Activated CD4-positive, alpha-beta memory T cell treated with anti-CD3 and anti-CD28 coated beads for 36 hours (primary cell): ENCODE measurements around the gene ZMAT3. TPM values are rescaled to one million over a fixed set of nuclear protein-coding genes. Genes with fewer than 3 reads are reported as not detected.

Source experiments
- CTCF ChIA-PET: fragments of 350-600 bp; sonication (Branson Sonifier 250); formaldehyde crosslinking; loops from one replicate; lab custom pipeline; 2021; ENCODE audit warnings: antibody characterized with exemption, inconsistent platforms; lab: Charles Lee
- POLR2A ChIA-PET: fragments of 350-600 bp; sonication (Branson Sonifier 250); formaldehyde crosslinking; loops from one replicate; lab custom pipeline; 2021; ENCODE audit warnings: antibody characterized with exemption; lab: Charles Lee
- DNase-seq: peaks from one replicate; pipeline ENCODE4 v3.0.0-alpha.2; 2020
- H3K27ac Mint-ChIP-seq: one replicate; pipeline ENCODE4 v1.8.0; 2021; ENCODE audit warnings: mixed read lengths
- H3K27me3 Mint-ChIP-seq: one replicate; pipeline ENCODE4 v1.8.0; 2021; ENCODE audit warnings: mixed read lengths
- H3K36me3 Mint-ChIP-seq: one replicate; pipeline ENCODE4 v1.8.0; 2021; ENCODE audit warnings: mixed read lengths
- H3K4me1 Mint-ChIP-seq: one replicate; pipeline ENCODE4 v1.8.0; 2021; ENCODE audit warnings: low read depth, mixed read lengths
- H3K4me3 Mint-ChIP-seq: one replicate; pipeline ENCODE4 v1.8.0; 2021; ENCODE audit warnings: mild to moderate bottlenecking, mixed read lengths
- H3K9me3 Mint-ChIP-seq: one replicate; pipeline ENCODE4 v1.8.0; 2021; ENCODE audit warnings: mixed read lengths
- intact Hi-C: fragments of 100-400 bp; cut with micrococcal nuclease; formaldehyde crosslinking; loops from one replicate; pipeline ENCODE4 v1.15.1; 2023
- total RNA-seq, 2 experiments: library from RNA; stranded (reverse); gene quantifications; one replicate each; pipeline ENCODE4 v1.2.3, GENCODE V29; 2021

ZMAT3 gene
- total RNA-seq, 2 experiments from 2014 or later: 9.0 TPM

GRCh38 chr3:178989821-178990220 is 81.8 kb downstream of the ZMAT3 start:
- Mint-ChIP-seq H3K4me3 (no peak overlapping the region), H3K36me3 (peaks cover 54% of the 10 kb centered on the region), H3K4me1 (no peaks in the 10 kb centered on the region), H3K27me3 (no peaks in the 10 kb centered on the region), H3K27ac (no peak overlapping the region), H3K9me3 (peaks cover 62% of the 10 kb centered on the region)
- no peak for DNase-seq
- intact Hi-C loops: no loop called here
- ChIA-PET POLR2A (no interaction called here), CTCF (no interaction called here)

GRCh38 chr3:178987745-178988144 is 83.9 kb downstream of the ZMAT3 start:
- H3K27ac Mint-ChIP-seq: no peak overlapping the region
- H3K4me3 Mint-ChIP-seq: no peak overlapping the region
- intact Hi-C loops: no loop called here
- no peak for DNase-seq
- H3K9me3 Mint-ChIP-seq: peaks cover 67% of the 10 kb centered on the region
- no peaks in the 10 kb centered on the region for H3K27me3 Mint-ChIP-seq
- no peaks in the 10 kb centered on the region for H3K4me1 Mint-ChIP-seq
- H3K36me3 Mint-ChIP-seq: peaks cover 46% of the 10 kb centered on the region
- ChIA-PET POLR2A (no interaction called here), CTCF (no interaction called here)

- H3K27ac Mint-ChIP-seq: no peak overlapping the region
- POLR2A ChIA-PET: no interaction called here
- no peak overlapping the region for H3K4me3 Mint-ChIP-seq
- intact Hi-C loops: no loop called here
- no peak for DNase-seq
- no peaks in the 10 kb centered on the region for H3K4me1 Mint-ChIP-seq
- no peaks in the 10 kb centered on the region for H3K27me3 Mint-ChIP-seq
- H3K36me3 Mint-ChIP-seq: peaks cover 44% of the 10 kb centered on the region
- H3K9me3 Mint-ChIP-seq: peaks cover 63% of the 10 kb centered on the region
- CTCF ChIA-PET: no interaction called here
Observed at GRCh38 chr3:178986456-178986855, 85.2 kb downstream of the ZMAT3 start.

DNA sequence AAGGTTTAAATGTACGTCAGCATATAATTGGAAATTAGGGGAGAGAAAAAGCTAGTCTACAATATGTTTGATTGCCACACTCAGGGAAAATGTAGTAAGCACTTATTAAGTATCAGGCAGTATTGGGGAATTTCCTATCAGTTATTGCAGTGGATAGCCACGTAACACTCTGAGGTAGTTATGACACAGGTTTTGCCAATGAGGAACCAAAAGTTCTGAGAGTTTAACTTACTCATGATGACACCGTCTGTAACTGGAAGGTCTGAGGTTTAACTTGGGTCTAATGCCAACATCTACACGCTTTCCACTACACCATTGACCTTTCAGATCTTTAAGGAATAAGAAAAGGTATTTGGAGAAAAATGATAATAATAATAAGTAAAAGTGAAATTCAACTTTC is 89.5 kb downstream of the ZMAT3 start:
- POLR2A ChIA-PET: no interaction called here
- CTCF ChIA-PET: no interaction called here
- H3K27me3 Mint-ChIP-seq: no peaks in the 10 kb centered on the region
- H3K27ac Mint-ChIP-seq: no peak overlapping the region
- no peak for DNase-seq
- intact Hi-C loops: no loop called here
- H3K9me3 Mint-ChIP-seq: peaks cover 29% of the 10 kb centered on the region
- H3K4me1 Mint-ChIP-seq: no peaks in the 10 kb centered on the region
- no peak overlapping the region for H3K4me3 Mint-ChIP-seq
- peaks cover 12% of the 10 kb centered on the region for H3K36me3 Mint-ChIP-seq

DNA sequence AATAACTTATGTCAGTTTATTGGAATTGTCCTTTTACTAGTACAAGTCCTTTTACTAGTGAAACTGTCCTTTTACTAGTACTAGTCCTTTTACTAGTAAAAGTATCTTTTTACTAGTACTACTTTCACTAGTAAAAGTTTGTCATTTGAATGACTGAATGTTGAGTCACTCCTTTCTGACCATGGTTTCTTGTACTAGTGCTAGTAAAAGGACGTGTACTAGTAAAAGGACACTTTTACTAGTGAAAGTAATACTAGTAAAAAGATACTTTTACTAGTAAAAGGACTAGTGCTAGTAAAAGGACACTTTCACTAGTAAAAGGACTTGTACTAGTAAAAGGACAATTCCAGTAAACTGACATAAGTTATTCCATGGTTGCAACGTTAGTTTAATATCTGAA is 96.3 kb downstream of the ZMAT3 start:
- no peaks in the 10 kb centered on the region for H3K27me3 Mint-ChIP-seq
- peaks cover 14% of the 10 kb centered on the region for H3K9me3 Mint-ChIP-seq
- ChIA-PET POLR2A (interaction anchor here (0.6 kb wide), 1 partner anchor 198 kb away, joined by 3 read pairs; no protein-coding TSS in a partner anchor), CTCF (no interaction called here)
- no peak overlapping the region for H3K4me3 Mint-ChIP-seq
- DNase-seq: no peak
- H3K36me3 Mint-ChIP-seq: peaks cover 9% of the 10 kb centered on the region
- H3K4me1 Mint-ChIP-seq: no peaks in the 10 kb centered on the region
- intact Hi-C loops: no loop called here
- no peak overlapping the region for H3K27ac Mint-ChIP-seq

- peaks cover 12% of the 10 kb centered on the region for H3K9me3 Mint-ChIP-seq
- no peak overlapping the region for H3K27ac Mint-ChIP-seq
- intact Hi-C loops: no loop called here
- H3K36me3 Mint-ChIP-seq: peaks cover 7% of the 10 kb centered on the region
- no peak for DNase-seq
- H3K27me3 Mint-ChIP-seq: no peaks in the 10 kb centered on the region
- H3K4me3 Mint-ChIP-seq: no peak overlapping the region
- POLR2A ChIA-PET: no interaction called here
- peaks cover 10% of the 10 kb centered on the region for H3K4me1 Mint-ChIP-seq
- CTCF ChIA-PET: no interaction called here
Observed at GRCh38 chr3:178971614-178972013, 100.0 kb downstream of the ZMAT3 start.

DNA sequence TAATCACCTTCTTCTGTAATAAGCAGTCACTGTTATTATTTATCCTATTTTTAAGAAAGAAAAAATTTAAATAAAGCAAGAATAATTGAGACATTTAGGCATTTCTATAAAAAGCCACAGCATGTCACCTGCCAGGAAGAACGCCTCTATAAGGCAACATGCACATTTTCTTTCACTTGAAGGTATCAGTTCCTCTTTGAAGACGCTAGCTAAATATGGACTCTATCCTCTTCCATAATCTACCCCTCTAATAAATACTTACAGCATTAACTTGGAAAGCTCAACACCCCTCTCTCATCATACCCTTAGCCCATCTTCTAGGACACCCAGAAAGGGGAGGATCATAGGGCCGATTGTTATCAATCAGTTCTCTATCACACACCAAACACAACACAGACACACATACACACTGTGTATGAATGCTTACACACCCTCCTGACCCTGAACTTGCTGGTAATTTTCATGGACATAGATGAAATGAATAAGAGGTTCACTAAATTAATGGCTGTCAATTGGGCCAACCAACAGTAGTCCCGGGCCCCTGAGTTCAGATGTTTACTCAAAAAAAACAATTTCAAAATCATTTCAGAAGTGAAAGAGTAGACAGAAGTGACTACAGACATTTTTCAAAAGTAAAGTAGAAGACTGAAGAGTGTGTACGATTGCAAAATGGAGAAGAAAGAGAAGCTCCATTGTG is 102.5 kb downstream of the ZMAT3 start:
- Mint-ChIP-seq H3K4me3 (no peak overlapping the region), H3K36me3 (peaks cover 5% of the 10 kb centered on the region), H3K27ac (no peak overlapping the region), H3K4me1 (peaks cover 12% of the 10 kb centered on the region), H3K27me3 (no peaks in the 10 kb centered on the region), H3K9me3 (peaks cover 9% of the 10 kb centered on the region)
- intact Hi-C loops: no loop called here
- ChIA-PET CTCF (no interaction called here), POLR2A (no interaction called here)
- DNase-seq: no peak

Other genes with a start within 250 kb of the ZMAT3 start
- 10 to 100 TPM; 16.7 to 19.1 TPM for gene PIK3CA, start 76.5 kb upstream of the ZMAT3 start, total RNA-seq
- under 1 TPM; 0.17 to 0.29 TPM for gene KCNMB3, start 179.3 kb upstream of the ZMAT3 start, total RNA-seq